Measurements from ENCODE around the gene PALM2AKAP2.

PALM2AKAP2 gene

GRCh38 chr9:109775516-109775915 is 4.5 kb upstream of the PALM2AKAP2 start:
- DNase-seq = no peak

GRCh38 chr9:109776391-109776790 is 3.6 kb upstream of the PALM2AKAP2 start:
- no peak for DNase-seq

GRCh38 chr9:109780453-109781033 is 545 bp downstream of the PALM2AKAP2 start:
- DNase-seq = no peak

- DNase-seq = no peak
Measured at GRCh38 chr9:109781086-109781485, 1.1 kb downstream of the PALM2AKAP2 start.

- DNase-seq = no peak
Measured at GRCh38 chr9:109781541-109782197, 1.7 kb downstream of the PALM2AKAP2 start.

GRCh38 chr9:109787735-109788134 is 7.7 kb downstream of the PALM2AKAP2 start:
- DNase-seq = no peak

- DNase-seq = no peak
Measured at GRCh38 chr9:109789556-109789955, 9.6 kb downstream of the PALM2AKAP2 start.

GRCh38 chr9:109789971-109790370 is 10.0 kb downstream of the PALM2AKAP2 start:
- no peak for DNase-seq

- DNase-seq = no peak
Measured at GRCh38 chr9:109791003-109791677, 11.1 kb downstream of the PALM2AKAP2 start.

GRCh38 chr9:109791747-109792146 is 11.7 kb downstream of the PALM2AKAP2 start:
- no peak for DNase-seq

GRCh38 chr9:109792951-109793546 is 13.1 kb downstream of the PALM2AKAP2 start:
- no peak for DNase-seq

GRCh38 chr9:109793921-109794320 is 13.9 kb downstream of the PALM2AKAP2 start:
- no peak for DNase-seq

- DNase-seq = no peak
Measured at GRCh38 chr9:109794361-109795012, 14.5 kb downstream of the PALM2AKAP2 start.

GRCh38 chr9:109795613-109796012 is 15.6 kb downstream of the PALM2AKAP2 start:
- DNase-seq = no peak

GRCh38 chr9:109796078-109796477 is 16.1 kb downstream of the PALM2AKAP2 start:
- no peak for DNase-seq

GRCh38 chr9:109797006-109797405 is 17.0 kb downstream of the PALM2AKAP2 start:
- DNase-seq = no peak

GRCh38 chr9:109797509-109797908 is 17.5 kb downstream of the PALM2AKAP2 start:
- DNase-seq = no peak

GRCh38 chr9:109799141-109799540 is 19.1 kb downstream of the PALM2AKAP2 start:
- no peak for DNase-seq

- DNase-seq = no peak
Measured at GRCh38 chr9:109799792-109800191, 19.8 kb downstream of the PALM2AKAP2 start.

GRCh38 chr9:109801484-109801883 is 21.5 kb downstream of the PALM2AKAP2 start:
- no peak for DNase-seq

- no peak for DNase-seq
Measured at GRCh38 chr9:109802491-109802890, 22.5 kb downstream of the PALM2AKAP2 start.

- no peak for DNase-seq
Measured at GRCh38 chr9:109805050-109805449, 25.1 kb downstream of the PALM2AKAP2 start.

- DNase-seq = no peak
Measured at GRCh38 chr9:109806506-109807115, 26.6 kb downstream of the PALM2AKAP2 start.

Data from NCI-H1436 treated with DMSO at 0.1 percent for 48 hours (cell line).